ENCODE measurements around the gene NF1.

NF1 gene

GRCh38 chr17:31413081-31413799 lies 318.5 kb downstream of the NF1 start:
- DNase-seq: no peak

GRCh38 chr17:31413874-31414549 lies 319.2 kb downstream of the NF1 start:
- no peak for DNase-seq

- DNase-seq: no peak
Measured at GRCh38 chr17:31414550-31414918, 319.8 kb downstream of the NF1 start.

GRCh38 chr17:31415004-31415454 lies 320.3 kb downstream of the NF1 start:
- DNase-seq: no peak

GRCh38 chr17:31415640-31416502 lies 321.1 kb downstream of the NF1 start:
- DNase-seq: no peak

- DNase-seq: no peak
Measured at GRCh38 chr17:31416503-31416923, 321.7 kb downstream of the NF1 start.

GRCh38 chr17:31417051-31417792 lies 322.4 kb downstream of the NF1 start:
- DNase-seq: no peak

- no peak for DNase-seq
Measured at GRCh38 chr17:31418773-31419350, 324.1 kb downstream of the NF1 start.

- no peak for DNase-seq
Measured at GRCh38 chr17:31422443-31422842, 327.7 kb downstream of the NF1 start.

GRCh38 chr17:31424944-31425281 lies 330.1 kb downstream of the NF1 start:
- DNase-seq: no peak

- no peak for DNase-seq
Measured at GRCh38 chr17:31425282-31426040, 330.7 kb downstream of the NF1 start.

Measured in activated gamma-delta T cell (primary cell).